ENCODE measurements around the gene EFCAB9. TPM values are rescaled to one million over a fixed set of nuclear protein-coding genes. Genes with fewer than 3 reads are reported as not detected.

EFCAB9 gene
- total RNA-seq, 1 experiment from 2014 or later: not detected

DNA sequence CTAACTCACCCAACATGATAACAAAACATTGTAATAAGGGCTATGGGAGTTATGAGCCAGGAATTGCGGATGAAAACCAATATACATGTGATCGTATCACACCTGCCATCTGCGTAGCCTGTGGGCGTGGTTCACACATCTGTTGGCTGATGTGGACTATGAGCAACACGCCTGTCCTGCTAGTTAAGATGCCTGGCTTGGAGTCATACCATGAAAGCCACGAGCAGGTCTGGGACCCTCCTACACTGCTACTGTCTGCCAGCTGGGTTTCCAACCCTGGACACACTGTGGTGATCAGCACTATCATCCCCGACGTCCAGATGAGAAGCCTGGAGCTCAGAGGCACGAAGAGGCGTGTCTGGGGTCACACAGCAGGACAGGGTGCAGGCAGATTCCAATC lies 46.1 kb upstream of the EFCAB9 start:
- H3K4me3 Mint-ChIP-seq: no peak overlapping the region

More for the DNA sequence above, 46.1 kb upstream of the EFCAB9 start:
- no peak overlapping the region for H2BK120ac ChIP-seq (ENCODE audit: low read depth, low read length, poor library complexity, severe bottlenecking)
- H3K4me2 ChIP-seq (ENCODE audit: insufficient read depth, insufficient read length, low read length): no peak overlapping the region
- H4K91ac ChIP-seq (ENCODE audit: insufficient read length, low read depth, low read length): no peak overlapping the region
- no peaks in the 10 kb centered on the region for H3K23me2 ChIP-seq (ENCODE audit: insufficient read length, low read depth, low read length, poor library complexity, severe bottlenecking)
- H3K9me3 ChIP-seq (ENCODE audit: control insufficient read depth, low read depth, low read length): no peaks in the 10 kb centered on the region
- no peak overlapping the region for H2AFZ ChIP-seq (ENCODE audit: low read length)
- H2AK5ac ChIP-seq (ENCODE audit: insufficient read length, low read length): no peak overlapping the region
- H3K14ac ChIP-seq (ENCODE audit: insufficient read depth, low read length): no peak overlapping the region
- no peak overlapping the region for H3K27ac ChIP-seq (ENCODE audit: insufficient read length, low read depth, low read length)
- no peaks in the 10 kb centered on the region for H3K27me3 ChIP-seq (ENCODE audit: insufficient read depth, low read length)
- Mint-ChIP-seq H3K4me1 (peaks cover 10 to 11% of the 10 kb centered on the region in 2 experiments), H3K27me3 (ENCODE audit: low read depth) (no peaks in the 10 kb centered on the region), H3K9me3 (no peaks in the 10 kb centered on the region), H3K36me3 (ENCODE audit: insufficient read depth in 1 of 3, low read depth in 3 of 3) (peaks cover 0 to 2% (median 0%) of the 10 kb centered on the region in 3 experiments; a peak in 1 of 7 replicates), H3K27ac (peak overlapping the region in 1 of 3 experiments; percentile 18; a peak in 1 of 7 replicates)
- H3K23ac ChIP-seq (ENCODE audit: insufficient read length, low read depth, low read length): no peak overlapping the region
- H3K56ac ChIP-seq (ENCODE audit: insufficient read length, low read depth, low read length): no peak overlapping the region
- no peaks in the 10 kb centered on the region for H3K4me1 ChIP-seq (ENCODE audit: insufficient read depth, low read length)
- no peak overlapping the region for H2BK15ac ChIP-seq (ENCODE audit: low read depth, low read length)
- H2BK12ac ChIP-seq (ENCODE audit: insufficient read length, low read depth, low read length): no peak overlapping the region
- H4K5ac ChIP-seq (ENCODE audit: insufficient read length, low read depth, low read length): no peak overlapping the region
- H3K79me2 ChIP-seq (ENCODE audit: insufficient read depth, low read length): no peaks in the 10 kb centered on the region
- no peak for DNase-seq
- H3K79me1 ChIP-seq (ENCODE audit: insufficient read depth, low read depth, low read length, poor library complexity, severe bottlenecking): no peaks in the 10 kb centered on the region
- H3K4ac ChIP-seq (ENCODE audit: low read depth, low read length): no peak overlapping the region
- H2BK20ac ChIP-seq (ENCODE audit: low read depth, low read length, poor library complexity, severe bottlenecking): no peak overlapping the region
- no peaks in the 10 kb centered on the region for H4K20me1 ChIP-seq (ENCODE audit: control insufficient read depth, insufficient read depth, insufficient read length)
- WGBS (ENCODE audit: extremely low coverage, insufficient read length, low lambda C conversion rate): no CpG with 5 or more reads among the region's 10 CpGs
- H3T11ph ChIP-seq (ENCODE audit: low read length): no peak overlapping the region
- TF ChIP-seq, protein P1, sequence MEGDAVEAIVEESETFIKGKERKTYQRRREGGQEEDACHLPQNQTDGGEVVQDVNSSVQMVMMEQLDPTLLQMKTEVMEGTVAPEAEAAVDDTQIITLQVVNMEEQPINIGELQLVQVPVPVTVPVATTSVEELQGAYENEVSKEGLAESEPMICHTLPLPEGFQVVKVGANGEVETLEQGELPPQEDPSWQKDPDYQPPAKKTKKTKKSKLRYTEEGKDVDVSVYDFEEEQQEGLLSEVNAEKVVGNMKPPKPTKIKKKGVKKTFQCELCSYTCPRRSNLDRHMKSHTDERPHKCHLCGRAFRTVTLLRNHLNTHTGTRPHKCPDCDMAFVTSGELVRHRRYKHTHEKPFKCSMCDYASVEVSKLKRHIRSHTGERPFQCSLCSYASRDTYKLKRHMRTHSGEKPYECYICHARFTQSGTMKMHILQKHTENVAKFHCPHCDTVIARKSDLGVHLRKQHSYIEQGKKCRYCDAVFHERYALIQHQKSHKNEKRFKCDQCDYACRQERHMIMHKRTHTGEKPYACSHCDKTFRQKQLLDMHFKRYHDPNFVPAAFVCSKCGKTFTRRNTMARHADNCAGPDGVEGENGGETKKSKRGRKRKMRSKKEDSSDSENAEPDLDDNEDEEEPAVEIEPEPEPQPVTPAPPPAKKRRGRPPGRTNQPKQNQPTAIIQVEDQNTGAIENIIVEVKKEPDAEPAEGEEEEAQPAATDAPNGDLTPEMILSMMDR (conservative IDR thresholded peaks at IDR 0.05): no peak
- no peak overlapping the region for H3K9ac ChIP-seq (ENCODE audit: extremely low read depth, insufficient read length, low read length)
- no peak overlapping the region for H3K18ac ChIP-seq (ENCODE audit: insufficient read length, low read depth, low read length)
- no peak overlapping the region for H2BK5ac ChIP-seq (ENCODE audit: insufficient read length, low read length)
- H4K8ac ChIP-seq (replicated peaks; ENCODE audit: insufficient read length, low read depth, low read length): no peak overlapping the region

Data from H9 (cell line).